DMS 273 (cell line): ENCODE measurements around the gene NAA30.

Source experiments
- DNase-seq: peaks from one replicate; lab custom pipeline; 2025; ENCODE audit not compliant: unreplicated experiment; lab: John Stamatoyannopoulos, UW

Gene NAA30

DNA sequence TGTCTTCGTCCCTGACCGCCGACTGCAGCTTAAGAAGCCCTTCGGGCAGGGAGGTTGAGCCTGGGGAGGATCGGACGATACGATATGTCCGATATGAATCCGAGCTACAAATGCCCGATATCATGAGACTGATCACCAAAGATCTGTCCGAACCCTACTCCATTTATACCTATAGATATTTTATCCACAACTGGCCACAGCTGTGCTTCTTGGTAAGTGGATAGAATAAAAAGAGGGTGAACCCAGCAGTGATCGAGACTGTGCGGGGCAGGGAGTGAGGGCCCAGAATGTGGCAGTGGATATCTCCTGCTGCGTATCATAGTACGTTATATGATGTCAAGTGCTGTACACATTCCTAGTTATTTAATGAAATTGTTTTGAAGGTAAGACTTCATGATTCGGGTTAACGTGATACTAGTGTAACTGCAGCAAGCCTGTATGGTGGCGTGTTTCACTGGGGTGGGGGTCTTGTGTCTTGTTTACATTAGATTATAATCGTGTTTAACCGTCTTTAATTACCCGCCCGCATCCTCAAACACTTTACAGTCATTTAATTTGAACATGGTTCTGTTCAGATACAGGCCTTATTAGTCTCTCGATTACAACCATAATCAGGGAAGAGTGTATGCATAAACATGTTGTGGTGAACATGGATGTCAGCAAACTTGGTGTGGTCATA lies 1.3 kb downstream of the NAA30 start:
- peak; percentile 55 for DNase-seq

- DNase-seq, result no peak
Observed at GRCh38 chr14:57392830-57393229, 2.4 kb downstream of the NAA30 start.

DNA sequence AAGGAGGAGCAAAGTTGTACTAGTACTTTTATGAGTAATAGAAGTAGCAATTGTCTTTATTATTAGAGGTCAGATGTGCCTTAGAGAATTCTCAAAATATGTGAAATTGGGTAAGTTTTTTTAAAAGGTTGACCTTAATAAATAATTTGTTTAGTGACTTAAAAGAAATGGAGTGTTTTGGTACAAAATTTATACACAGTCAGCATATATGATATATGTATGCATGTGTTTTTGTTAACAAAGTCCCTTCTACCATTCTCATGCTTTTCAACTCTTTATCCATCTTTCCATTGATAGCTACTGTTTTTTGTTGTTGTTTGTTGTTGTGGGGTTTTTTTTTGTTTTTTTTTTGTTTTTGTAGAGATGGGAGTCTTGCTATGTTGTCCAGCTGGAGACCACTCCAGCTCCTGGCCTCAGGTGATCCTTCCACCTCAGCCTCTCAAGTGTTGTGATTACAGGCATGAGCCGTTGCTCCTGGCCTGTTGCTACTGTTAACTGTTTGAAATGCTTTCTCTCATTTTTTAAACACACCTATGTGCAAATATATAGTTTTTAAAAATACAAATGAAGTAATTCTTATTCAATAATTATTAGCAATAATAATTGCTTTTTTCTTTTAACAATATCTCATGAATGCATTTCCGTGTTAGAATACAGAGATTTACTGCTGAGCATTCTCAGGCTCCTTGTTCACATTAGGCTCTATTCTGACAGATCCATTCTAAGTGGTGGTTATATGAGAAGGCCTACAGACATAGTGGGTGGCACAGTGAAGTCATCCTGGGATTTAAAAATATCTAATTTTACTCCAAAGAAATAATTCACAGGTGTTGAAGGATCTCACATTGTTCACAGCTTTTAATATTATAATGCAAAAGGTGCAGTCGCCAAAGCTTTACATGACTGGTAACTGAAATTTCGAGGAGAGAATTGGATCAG lies 10.4 kb downstream of the NAA30 start:
- DNase-seq, result no peak

GRCh38 chr14:57401501-57401900 lies 11.1 kb downstream of the NAA30 start:
- DNase-seq, result no peak

DNA sequence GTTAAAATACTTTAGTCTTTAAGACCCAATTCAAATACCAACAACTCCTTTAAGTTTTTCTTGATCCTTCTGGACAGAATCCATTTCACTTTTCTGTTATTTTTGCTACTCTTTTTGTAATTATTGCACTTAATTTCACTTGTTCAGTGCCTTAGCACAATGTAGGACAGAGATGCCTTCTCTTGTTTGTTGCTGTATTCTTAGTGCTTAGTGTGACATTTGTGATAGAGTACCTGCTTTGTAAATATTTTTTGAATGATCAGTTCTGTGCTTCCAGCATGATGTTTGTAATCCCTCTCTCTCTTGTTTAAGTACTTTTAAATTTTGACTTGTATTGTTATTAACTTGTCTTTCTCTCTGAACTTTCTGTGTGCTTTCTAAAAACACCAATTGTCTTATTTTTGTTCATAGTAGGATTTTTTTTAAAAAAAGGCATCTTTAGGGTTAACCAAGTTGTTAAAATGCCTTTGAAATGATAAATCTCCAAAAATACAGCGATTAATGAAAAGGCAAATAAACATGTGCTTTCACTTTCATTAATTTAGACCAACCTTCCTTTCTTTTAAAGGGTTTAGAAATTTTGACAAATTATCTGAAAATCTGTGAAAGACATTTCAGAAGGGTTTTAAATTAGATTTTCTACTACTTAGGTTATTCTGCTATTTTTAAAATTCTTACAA lies 11.9 kb downstream of the NAA30 start:
- DNase-seq, result no peak

GRCh38 chr14:57403521-57403864 lies 13.1 kb downstream of the NAA30 start:
- DNase-seq, result no peak

- no peak for DNase-seq
Observed at GRCh38 chr14:57405562-57405961, 15.2 kb downstream of the NAA30 start.

GRCh38 chr14:57408037-57408436 lies 17.7 kb downstream of the NAA30 start:
- no peak for DNase-seq

- DNase-seq, result no peak
Observed at GRCh38 chr14:57408634-57409033, 18.2 kb downstream of the NAA30 start.

DNA sequence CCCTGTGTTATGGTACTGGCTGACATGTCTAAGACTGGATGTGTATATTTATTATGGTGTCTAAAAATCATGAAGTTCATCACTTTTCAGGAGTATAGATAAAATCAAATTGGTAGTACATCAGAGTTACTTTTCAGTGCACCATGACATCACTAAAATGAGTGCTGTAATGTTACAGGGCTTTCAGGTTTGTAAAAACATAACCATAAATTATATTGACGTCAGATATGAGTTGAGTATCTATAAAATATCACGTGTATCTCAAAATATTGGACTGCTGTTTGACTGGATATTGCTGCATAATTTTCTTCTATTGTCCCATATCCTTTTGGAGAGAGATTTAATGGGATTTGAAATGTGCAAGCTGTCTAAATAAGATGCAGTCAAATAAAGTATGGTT lies 22.0 kb downstream of the NAA30 start:
- no peak for DNase-seq

- DNase-seq, result no peak
Observed at GRCh38 chr14:57413849-57414248, 23.5 kb downstream of the NAA30 start.

GRCh38 chr14:57417228-57417627 lies 26.8 kb downstream of the NAA30 start:
- peak; percentile 34 for DNase-seq

- DNase-seq, result no peak
Observed at GRCh38 chr14:57418999-57419398, 28.6 kb downstream of the NAA30 start.

GRCh38 chr14:57420033-57420432 lies 29.6 kb downstream of the NAA30 start:
- DNase-seq, result no peak

GRCh38 chr14:57420986-57421385 lies 30.6 kb downstream of the NAA30 start:
- no peak for DNase-seq

- no peak for DNase-seq
Observed at GRCh38 chr14:57435923-57436322, 45.5 kb downstream of the NAA30 start.

DNA sequence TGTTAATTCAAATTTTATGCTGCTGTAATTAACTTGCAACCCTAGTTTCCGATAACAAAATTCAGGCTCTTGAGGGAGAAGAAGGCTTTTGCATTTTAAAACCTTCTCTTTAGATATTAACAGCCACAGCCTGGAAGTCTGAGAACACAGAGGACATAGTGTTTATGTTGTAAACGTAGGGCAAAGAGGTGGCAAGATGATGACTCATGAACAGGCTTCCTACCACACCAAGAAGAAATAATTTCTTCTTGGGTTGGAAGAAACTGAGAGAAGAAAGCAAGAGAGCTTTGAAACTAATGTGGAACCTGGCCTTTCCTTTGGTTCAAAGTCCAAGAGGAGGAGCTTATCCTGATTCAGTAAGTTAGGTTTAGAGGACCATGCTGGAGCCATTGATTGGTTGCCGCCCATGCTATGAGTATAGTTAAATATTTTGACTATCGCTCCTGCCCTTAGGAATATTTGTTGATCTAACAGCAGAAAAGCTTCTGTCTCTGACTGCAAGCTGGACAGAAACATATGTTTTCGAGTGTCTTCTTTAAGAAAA lies 71.5 kb downstream of the NAA30 start:
- no peak for DNase-seq

- no peak for DNase-seq
Observed at GRCh38 chr14:57462551-57462950, 72.2 kb downstream of the NAA30 start.

DNA sequence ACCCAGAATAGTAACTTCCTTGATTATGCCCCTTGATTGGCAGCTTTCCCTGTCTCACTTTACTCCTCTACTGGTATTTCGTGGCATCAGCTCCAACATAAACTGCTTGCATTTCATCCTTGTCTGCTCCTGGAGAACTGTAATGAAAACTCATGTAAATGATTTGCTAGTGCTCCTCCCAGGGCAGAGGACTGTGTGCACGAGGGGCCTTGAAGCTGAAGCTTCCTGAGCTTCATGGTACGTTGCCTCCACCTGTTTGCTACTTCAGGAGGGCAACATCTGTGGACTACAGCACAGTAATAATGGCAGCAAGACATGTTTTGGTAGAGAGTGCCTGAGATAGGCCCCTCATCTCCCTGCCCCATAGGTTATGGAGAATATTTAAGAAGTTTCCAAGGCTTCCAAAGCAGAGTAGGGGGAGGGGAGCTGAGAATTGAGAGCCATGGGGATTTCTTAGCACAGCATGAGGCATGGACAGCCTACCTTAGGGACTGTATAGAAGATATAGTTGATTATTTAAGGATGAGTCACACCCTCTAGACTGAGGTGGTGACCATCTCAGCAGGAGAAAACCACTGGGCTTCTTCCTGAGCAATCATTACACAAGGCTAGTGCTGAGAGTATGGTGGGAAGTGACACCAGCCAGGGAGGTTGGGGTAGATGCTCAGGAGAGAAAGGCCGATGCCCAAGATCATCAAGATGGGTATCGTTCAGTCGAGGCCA lies 73.8 kb downstream of the NAA30 start:
- no peak for DNase-seq
